Measurements from ENCODE around the gene WDR45B. TPM values are rescaled to one million over a fixed set of nuclear protein-coding genes. Genes with fewer than 3 reads are reported as not detected.

WDR45B gene
- total RNA-seq, 1 donor from 2014 or later = 75.6 TPM

DNA sequence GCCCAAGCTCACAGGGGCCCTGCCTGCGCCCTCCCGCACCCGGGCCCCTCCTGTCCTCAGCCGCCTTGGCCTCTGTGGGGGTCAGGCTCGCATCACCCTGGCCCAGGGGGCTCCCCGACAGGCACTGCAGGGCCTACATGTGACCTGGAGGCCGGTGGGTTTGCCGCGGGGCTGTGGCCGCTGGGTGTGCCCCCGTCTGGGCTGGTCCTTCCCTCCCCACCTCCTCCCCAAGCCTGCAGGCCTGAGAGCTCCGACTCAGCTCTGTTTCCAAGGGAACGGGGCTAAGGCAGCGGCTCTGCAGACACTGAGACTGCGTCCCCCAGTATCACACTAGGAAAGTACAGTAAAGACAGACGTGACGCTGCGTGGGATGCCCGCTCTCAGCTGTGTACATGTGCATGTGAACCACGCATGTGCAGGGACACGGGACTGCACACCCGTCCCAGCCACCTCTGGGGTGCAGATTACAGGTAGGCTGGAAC, 16.5 kb upstream of the WDR45B start:
- H3K9me3 Mint-ChIP-seq (ENCODE audit: unreplicated experiment) = no peaks in the 10 kb centered on the region
- H3K27ac Mint-ChIP-seq (ENCODE audit: unreplicated experiment) = no peak overlapping the region
- peaks cover 8% of the 10 kb centered on the region for H3K4me1 Mint-ChIP-seq (ENCODE audit: unreplicated experiment)
- no peak overlapping the region for H3K4me3 Mint-ChIP-seq (ENCODE audit: unreplicated experiment)
- DNase-seq (ENCODE audit: extremely low spot score, unreplicated experiment) = no peak
- H3K36me3 Mint-ChIP-seq (ENCODE audit: unreplicated experiment) = peaks cover 12% of the 10 kb centered on the region
- TF ChIP-seq, protein P1, sequence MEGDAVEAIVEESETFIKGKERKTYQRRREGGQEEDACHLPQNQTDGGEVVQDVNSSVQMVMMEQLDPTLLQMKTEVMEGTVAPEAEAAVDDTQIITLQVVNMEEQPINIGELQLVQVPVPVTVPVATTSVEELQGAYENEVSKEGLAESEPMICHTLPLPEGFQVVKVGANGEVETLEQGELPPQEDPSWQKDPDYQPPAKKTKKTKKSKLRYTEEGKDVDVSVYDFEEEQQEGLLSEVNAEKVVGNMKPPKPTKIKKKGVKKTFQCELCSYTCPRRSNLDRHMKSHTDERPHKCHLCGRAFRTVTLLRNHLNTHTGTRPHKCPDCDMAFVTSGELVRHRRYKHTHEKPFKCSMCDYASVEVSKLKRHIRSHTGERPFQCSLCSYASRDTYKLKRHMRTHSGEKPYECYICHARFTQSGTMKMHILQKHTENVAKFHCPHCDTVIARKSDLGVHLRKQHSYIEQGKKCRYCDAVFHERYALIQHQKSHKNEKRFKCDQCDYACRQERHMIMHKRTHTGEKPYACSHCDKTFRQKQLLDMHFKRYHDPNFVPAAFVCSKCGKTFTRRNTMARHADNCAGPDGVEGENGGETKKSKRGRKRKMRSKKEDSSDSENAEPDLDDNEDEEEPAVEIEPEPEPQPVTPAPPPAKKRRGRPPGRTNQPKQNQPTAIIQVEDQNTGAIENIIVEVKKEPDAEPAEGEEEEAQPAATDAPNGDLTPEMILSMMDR (IDR thresholded peaks at IDR 0.05) = no peak
- no peaks in the 10 kb centered on the region for H3K27me3 Mint-ChIP-seq (ENCODE audit: unreplicated experiment)

DNA sequence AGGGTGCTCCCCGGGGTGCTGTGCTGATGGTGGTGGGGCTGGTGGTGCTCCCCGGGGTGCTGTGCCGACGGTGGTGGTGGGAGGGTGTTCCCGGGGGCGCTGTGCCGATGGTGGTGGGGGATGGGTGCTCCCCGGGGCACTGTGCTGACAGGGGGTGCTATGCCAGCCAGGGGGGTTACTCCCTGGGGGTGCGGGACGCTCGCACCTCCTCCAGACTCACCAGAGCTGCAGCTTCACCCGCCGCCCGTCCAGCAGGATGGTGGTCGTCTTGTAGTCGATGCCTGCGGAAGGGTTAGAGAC, 16.0 kb upstream of the WDR45B start:
- no peaks in the 10 kb centered on the region for H3K9me3 Mint-ChIP-seq (ENCODE audit: unreplicated experiment)
- H3K27ac Mint-ChIP-seq (ENCODE audit: unreplicated experiment) = no peak overlapping the region
- H3K36me3 Mint-ChIP-seq (ENCODE audit: unreplicated experiment) = peaks cover 14% of the 10 kb centered on the region
- DNase-seq (ENCODE audit: extremely low spot score, unreplicated experiment) = no peak
- peaks cover 8% of the 10 kb centered on the region for H3K4me1 Mint-ChIP-seq (ENCODE audit: unreplicated experiment)
- H3K27me3 Mint-ChIP-seq (ENCODE audit: unreplicated experiment) = no peaks in the 10 kb centered on the region
- TF ChIP-seq, protein P1 (IDR thresholded peaks at IDR 0.05) = no peak
- no peak overlapping the region for H3K4me3 Mint-ChIP-seq (ENCODE audit: unreplicated experiment)

DNA sequence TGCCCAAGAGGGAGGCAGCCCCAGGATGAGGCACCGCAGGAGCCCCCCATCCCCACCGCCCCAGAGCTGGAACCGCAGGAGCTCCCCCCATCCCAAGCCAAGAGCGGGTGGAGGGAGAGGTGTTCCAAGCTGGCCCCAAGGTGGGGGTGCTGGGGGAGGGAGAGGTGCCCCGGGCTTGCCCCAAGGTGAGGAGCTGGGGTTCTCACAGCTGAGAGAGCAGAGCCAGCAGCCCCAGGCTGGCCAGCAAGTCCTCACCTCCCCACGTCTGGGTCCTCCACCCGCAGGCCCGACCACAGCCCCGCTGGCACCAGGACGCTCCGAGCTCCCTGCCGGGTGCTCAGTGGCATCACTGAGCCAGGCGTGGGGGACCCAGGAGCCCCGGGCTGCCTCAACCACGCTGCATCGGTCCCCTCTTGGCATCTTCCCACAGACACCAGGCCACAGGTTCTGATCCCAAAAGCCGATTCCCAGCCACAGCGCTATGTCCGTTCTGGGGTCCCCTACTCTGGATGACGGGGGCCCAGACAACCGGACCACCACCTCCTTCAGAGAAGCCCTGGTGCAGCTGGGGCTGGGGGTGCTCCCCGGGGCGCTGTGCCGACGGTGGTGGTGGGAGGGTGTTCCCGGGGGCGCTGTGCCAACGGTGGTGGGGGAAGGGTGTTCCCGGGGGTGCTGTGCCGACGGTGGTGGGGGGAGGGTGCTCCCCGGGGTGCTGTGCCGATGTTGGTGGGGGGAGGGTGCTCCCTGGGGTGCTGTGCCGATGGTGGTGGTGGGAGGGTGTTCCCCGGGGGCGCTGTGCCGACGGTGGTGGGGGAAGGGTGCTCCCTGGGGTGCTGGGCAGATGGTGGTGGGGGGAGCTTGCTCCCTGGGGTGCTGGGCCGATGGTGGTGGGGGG, 15.4 kb upstream of the WDR45B start:
- peaks cover 14% of the 10 kb centered on the region for H3K36me3 Mint-ChIP-seq (ENCODE audit: unreplicated experiment)
- no peak for DNase-seq (ENCODE audit: extremely low spot score, unreplicated experiment)
- no peaks in the 10 kb centered on the region for H3K9me3 Mint-ChIP-seq (ENCODE audit: unreplicated experiment)
- peaks cover 5% of the 10 kb centered on the region for H3K4me1 Mint-ChIP-seq (ENCODE audit: unreplicated experiment)
- H3K27ac Mint-ChIP-seq (ENCODE audit: unreplicated experiment) = no peak overlapping the region
- no peaks in the 10 kb centered on the region for H3K27me3 Mint-ChIP-seq (ENCODE audit: unreplicated experiment)
- TF ChIP-seq, protein P1 (IDR thresholded peaks at IDR 0.05) = no peak
- H3K4me3 Mint-ChIP-seq (ENCODE audit: unreplicated experiment) = no peak overlapping the region

DNA sequence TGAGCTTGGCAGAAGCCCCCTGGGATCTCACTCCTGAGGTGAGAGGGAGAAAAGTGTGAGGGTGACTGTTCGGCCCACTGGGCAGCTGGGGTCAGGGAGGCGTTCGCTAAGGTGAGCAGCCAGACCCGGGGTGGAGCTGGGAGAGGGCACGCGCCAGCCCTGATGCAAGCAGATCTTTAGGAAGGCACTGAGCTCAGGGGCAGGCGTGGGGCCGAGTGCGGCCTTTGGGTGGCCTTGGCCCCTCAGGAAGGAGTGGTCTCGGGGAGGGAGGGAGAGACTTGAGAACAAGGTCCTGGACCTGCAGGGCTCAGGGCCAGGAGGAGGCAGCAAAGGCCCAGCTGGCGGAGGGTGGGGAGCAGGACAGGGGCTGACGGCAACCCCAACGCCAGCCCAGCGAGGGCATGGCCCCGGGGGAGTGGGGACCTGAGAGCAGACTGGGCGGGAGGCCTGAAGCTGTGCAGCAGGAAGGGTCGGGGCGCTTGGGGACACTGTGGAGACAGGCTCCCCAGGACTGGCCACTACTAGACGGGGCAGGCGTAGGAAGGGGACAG, 14.5 kb upstream of the WDR45B start:
- H3K4me1 Mint-ChIP-seq (ENCODE audit: unreplicated experiment) = peaks cover 1% of the 10 kb centered on the region
- no peak overlapping the region for H3K27ac Mint-ChIP-seq (ENCODE audit: unreplicated experiment)
- TF ChIP-seq, protein P1 (IDR thresholded peaks at IDR 0.05) = no peak
- H3K4me3 Mint-ChIP-seq (ENCODE audit: unreplicated experiment) = no peak overlapping the region
- DNase-seq (ENCODE audit: extremely low spot score, unreplicated experiment) = no peak
- H3K27me3 Mint-ChIP-seq (ENCODE audit: unreplicated experiment) = no peaks in the 10 kb centered on the region
- peaks cover 14% of the 10 kb centered on the region for H3K36me3 Mint-ChIP-seq (ENCODE audit: unreplicated experiment)
- no peaks in the 10 kb centered on the region for H3K9me3 Mint-ChIP-seq (ENCODE audit: unreplicated experiment)

Measured in osteocyte (in vitro differentiated cells).